Activated CD4-positive, alpha-beta T cell treated with anti-CD3 and anti-CD28 coated beads, Interleukin-10, Interleukin-2, amounts not matched to agents 100 ng/mL and 50 ng/mL, durations not matched to agents 16 hours and 8 hours (primary cell): ENCODE measurements around the gene SACM1L.

Source experiments
- DNase-seq: peaks from one replicate; pipeline ENCODE4 v3.0.0-alpha.2; 2020

The SACM1L gene

GRCh38 chr3:45790596-45790995, 101.4 kb downstream of the SACM1L start:
- DNase-seq, result no peak

- no peak for DNase-seq
Observed at GRCh38 chr3:45792036-45792435, 102.8 kb downstream of the SACM1L start.

GRCh38 chr3:45792516-45793172, 103.4 kb downstream of the SACM1L start:
- no peak for DNase-seq

GRCh38 chr3:45793482-45794176, 104.4 kb downstream of the SACM1L start:
- DNase-seq, result no peak

- no peak for DNase-seq
Observed at GRCh38 chr3:45794177-45794560, 105.0 kb downstream of the SACM1L start.

- DNase-seq, result no peak
Observed at GRCh38 chr3:45794660-45795059, 105.5 kb downstream of the SACM1L start.
